Nephron progenitor cell (in vitro differentiated cells): ENCODE data around the gene CSRNP2.
A peak's percentile ranks its signal among the peaks of the same experiment; 100 is the strongest.
"Not testable (repeated sequence)": the region's sequence is repeated elsewhere in the genome, so short reads cannot be mapped to it uniquely, and the experiment has no call there.

ENCODE experiments used
- DNase-seq: peaks from one replicate; pipeline ENCODE4 v3.0.0; 2021
- H3K27ac Mint-ChIP-seq: 2 replicates; pipeline ENCODE4 v1.8.0; 2021; ENCODE audit warnings: mild to moderate bottlenecking, moderate library complexity, mixed read lengths
- H3K27me3 Mint-ChIP-seq: 2 replicates; pipeline ENCODE4 v1.8.0; 2021; ENCODE audit warnings: mild to moderate bottlenecking, low read depth, mixed read lengths; ENCODE audit not compliant: poor library complexity
- H3K36me3 Mint-ChIP-seq: 2 replicates; pipeline ENCODE4 v1.8.0; 2021; ENCODE audit warnings: low read depth, mixed read lengths
- H3K4me1 Mint-ChIP-seq: 2 replicates; pipeline ENCODE4 v1.8.0; 2021; ENCODE audit warnings: mixed read lengths
- H3K4me3 Mint-ChIP-seq: 2 replicates; pipeline ENCODE4 v1.8.0; 2021; ENCODE audit warnings: mild to moderate bottlenecking, moderate library complexity, mixed read lengths
- H3K9me3 Mint-ChIP-seq: 2 replicates; pipeline ENCODE4 v1.8.0; 2021; ENCODE audit warnings: mild to moderate bottlenecking, moderate library complexity, mixed read lengths
- TF ChIP-seq, protein P1 (sequence below): fragments of 200-600 bp; sonication (generic); IDR thresholded peaks from 2 replicates; pipeline ENCODE4 v1.5.0; 2021; ENCODE audit warnings: antibody characterized with exemption

The CSRNP2 gene

GRCh38 chr12:51018956-51019355 is 64.4 kb downstream of the CSRNP2 start:
- no peak for DNase-seq
- Mint-ChIP-seq H3K36me3 (peaks cover 15% of the 10 kb centered on the region), H3K4me1 (peaks cover 26% of the 10 kb centered on the region), H3K4me3 (no peak overlapping the region), H3K27me3 (no peaks in the 10 kb centered on the region), H3K9me3 (no peaks in the 10 kb centered on the region), H3K27ac (no peak overlapping the region)
- TF ChIP-seq, protein P1, sequence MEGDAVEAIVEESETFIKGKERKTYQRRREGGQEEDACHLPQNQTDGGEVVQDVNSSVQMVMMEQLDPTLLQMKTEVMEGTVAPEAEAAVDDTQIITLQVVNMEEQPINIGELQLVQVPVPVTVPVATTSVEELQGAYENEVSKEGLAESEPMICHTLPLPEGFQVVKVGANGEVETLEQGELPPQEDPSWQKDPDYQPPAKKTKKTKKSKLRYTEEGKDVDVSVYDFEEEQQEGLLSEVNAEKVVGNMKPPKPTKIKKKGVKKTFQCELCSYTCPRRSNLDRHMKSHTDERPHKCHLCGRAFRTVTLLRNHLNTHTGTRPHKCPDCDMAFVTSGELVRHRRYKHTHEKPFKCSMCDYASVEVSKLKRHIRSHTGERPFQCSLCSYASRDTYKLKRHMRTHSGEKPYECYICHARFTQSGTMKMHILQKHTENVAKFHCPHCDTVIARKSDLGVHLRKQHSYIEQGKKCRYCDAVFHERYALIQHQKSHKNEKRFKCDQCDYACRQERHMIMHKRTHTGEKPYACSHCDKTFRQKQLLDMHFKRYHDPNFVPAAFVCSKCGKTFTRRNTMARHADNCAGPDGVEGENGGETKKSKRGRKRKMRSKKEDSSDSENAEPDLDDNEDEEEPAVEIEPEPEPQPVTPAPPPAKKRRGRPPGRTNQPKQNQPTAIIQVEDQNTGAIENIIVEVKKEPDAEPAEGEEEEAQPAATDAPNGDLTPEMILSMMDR = no peak

DNA sequence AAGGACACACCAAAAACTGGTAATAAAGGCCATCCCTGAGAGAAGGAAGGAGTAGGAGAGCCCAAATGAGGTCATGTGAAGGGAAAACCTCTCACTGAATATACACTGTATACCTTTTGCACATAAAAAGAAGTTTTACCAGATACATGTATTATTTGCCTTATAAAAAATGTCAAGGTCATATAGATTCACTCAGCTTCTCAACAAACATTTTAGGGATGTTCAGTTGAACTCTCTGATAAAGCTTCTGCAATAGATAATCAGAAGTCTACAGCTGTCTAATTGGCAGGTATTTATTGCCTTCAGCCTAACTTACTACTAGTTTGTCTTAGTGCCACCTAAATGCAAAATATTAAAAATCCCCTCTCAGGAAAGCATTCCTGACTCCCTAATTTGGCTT is 65.9 kb downstream of the CSRNP2 start:
- Mint-ChIP-seq H3K27me3 (no peaks in the 10 kb centered on the region), H3K27ac (peak overlapping the region; percentile 15), H3K9me3 (no peaks in the 10 kb centered on the region), H3K36me3 (peaks cover 15% of the 10 kb centered on the region), H3K4me3 (no peak overlapping the region), H3K4me1 (peaks cover 28% of the 10 kb centered on the region)
- TF ChIP-seq, protein P1 = no peak
- no peak for DNase-seq

DNA sequence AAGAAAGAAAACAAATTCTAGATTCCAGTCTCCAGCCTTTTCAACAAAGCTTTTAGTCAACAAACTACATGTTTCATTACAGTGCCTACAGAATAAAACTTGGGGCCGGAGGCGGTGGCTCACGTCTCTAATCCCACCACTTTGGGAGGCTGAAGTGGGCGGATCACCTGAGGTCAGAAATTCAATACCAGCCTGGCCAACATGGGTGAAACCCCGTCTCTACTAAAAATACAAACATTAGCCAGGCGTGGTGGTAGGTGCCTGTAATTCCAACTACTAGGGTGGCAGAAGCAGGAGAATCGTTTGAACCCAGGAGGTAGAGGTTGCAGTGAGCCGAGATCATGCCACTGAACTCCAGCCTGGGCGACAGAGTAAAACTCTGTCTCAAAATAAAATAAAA is 68.9 kb downstream of the CSRNP2 start:
- H3K4me1 Mint-ChIP-seq = peaks cover 20% of the 10 kb centered on the region
- H3K27ac Mint-ChIP-seq = peak overlapping the region; percentile 51
- not testable (repeated sequence) for H3K4me3 Mint-ChIP-seq, H3K36me3 Mint-ChIP-seq, H3K9me3 Mint-ChIP-seq, H3K27me3 Mint-ChIP-seq, DNase-seq

DNA sequence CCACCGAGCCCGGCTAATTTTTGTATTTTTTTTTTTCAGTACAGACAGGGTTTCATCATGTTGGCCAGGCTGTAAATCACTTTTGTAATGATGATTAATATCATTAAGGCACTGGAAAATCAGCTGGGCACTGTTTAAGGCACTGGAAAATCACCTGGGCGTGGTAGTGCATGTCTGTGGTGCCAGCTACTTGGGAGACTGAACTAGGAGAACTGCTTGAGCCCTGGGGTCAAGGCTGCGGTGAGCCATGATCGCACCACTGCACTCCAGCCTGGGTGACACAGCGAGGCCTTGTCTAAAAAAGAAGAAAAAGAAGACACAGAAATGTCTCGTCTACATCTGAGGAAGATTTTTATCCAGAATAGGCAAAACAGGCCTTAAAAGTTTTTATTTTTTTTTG is 70.0 kb downstream of the CSRNP2 start:
- Mint-ChIP-seq H3K36me3 (peaks cover 7% of the 10 kb centered on the region), H3K4me1 (peaks cover 27% of the 10 kb centered on the region)

DNA sequence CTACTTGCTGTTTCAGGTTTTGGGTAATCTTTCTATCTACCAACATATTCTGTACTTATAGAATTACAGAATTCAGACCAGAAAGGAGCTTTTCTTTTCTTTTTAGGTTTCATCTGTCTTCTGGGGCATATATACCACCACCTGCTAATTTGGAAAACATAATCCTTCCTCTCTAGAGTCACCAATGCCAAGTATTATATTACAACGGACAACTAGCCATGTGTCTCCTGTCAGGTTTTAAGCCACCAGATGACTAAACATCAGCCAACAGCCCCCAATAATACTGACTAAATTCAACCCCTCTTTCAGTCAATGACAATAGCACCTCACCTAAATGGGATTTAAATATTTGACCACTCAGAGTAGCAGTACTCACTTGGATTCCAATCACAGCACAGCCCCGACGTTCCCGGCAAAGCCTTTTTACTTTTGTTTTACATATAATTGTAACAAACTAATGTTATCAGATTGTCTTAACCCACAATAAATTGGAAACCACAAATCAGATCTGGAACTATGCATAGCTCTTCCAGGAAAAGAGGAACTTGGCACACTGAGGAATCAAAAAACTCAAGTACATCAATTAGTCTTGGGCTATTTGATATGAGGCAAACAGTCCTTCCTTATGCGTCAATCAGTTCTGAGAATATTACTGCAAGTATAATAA is 70.7 kb downstream of the CSRNP2 start:
- Mint-ChIP-seq H3K36me3 (peaks cover 14% of the 10 kb centered on the region), H3K4me3 (no peak overlapping the region), H3K9me3 (no peaks in the 10 kb centered on the region), H3K27me3 (no peaks in the 10 kb centered on the region), H3K4me1 (peaks cover 27% of the 10 kb centered on the region), H3K27ac (peak overlapping the region; percentile 14)
- TF ChIP-seq, protein P1 = no peak
- no peak for DNase-seq

More for the DNA sequence above, 70.0 kb downstream of the CSRNP2 start:
- no peak for DNase-seq
- TF ChIP-seq, protein P1 = no peak
- Mint-ChIP-seq H3K27ac (no peak overlapping the region), H3K9me3 (no peaks in the 10 kb centered on the region), H3K27me3 (no peaks in the 10 kb centered on the region), H3K4me3 (no peak overlapping the region)

- peak overlapping the region; percentile 69 for H3K27ac Mint-ChIP-seq
- no peaks in the 10 kb centered on the region for H3K9me3 Mint-ChIP-seq
- no peak for DNase-seq
- no peak overlapping the region for H3K4me3 Mint-ChIP-seq
- H3K4me1 Mint-ChIP-seq = peaks cover 27% of the 10 kb centered on the region
- peaks cover 21% of the 10 kb centered on the region for H3K36me3 Mint-ChIP-seq
- no peaks in the 10 kb centered on the region for H3K27me3 Mint-ChIP-seq
- TF ChIP-seq, protein P1 = no peak
Measured at GRCh38 chr12:51011955-51012354, 71.4 kb downstream of the CSRNP2 start.
